DMS114 treated with DMSO at 0.1 percent for 48 hours (cell line): Measurements from ENCODE around the gene FITM2.
"Not testable (repeated sequence)": the region's sequence is repeated elsewhere in the genome, so short reads cannot be mapped to it uniquely, and the experiment has no call there.

Experiments used
- DNase-seq: peaks from one replicate; lab custom pipeline; 2025; ENCODE audit not compliant: unreplicated experiment; lab: John Stamatoyannopoulos, UW

FITM2 gene

GRCh38 chr20:44334306-44334705 is 23.3 kb upstream of the FITM2 start:
- DNase-seq, result no peak

GRCh38 chr20:44331201-44331600 is 20.2 kb upstream of the FITM2 start:
- no peak for DNase-seq

- no peak for DNase-seq
Observed at GRCh38 chr20:44328428-44328827, 17.4 kb upstream of the FITM2 start.

GRCh38 chr20:44327748-44328147 is 16.7 kb upstream of the FITM2 start:
- not testable (repeated sequence) for DNase-seq

GRCh38 chr20:44326391-44327159 is 15.6 kb upstream of the FITM2 start:
- no peak for DNase-seq

- no peak for DNase-seq
Observed at GRCh38 chr20:44324343-44324742, 13.3 kb upstream of the FITM2 start.

- no peak for DNase-seq
Observed at GRCh38 chr20:44319839-44320422, 8.9 kb upstream of the FITM2 start.

- no peak for DNase-seq
Observed at GRCh38 chr20:44314870-44315269, 3.9 kb upstream of the FITM2 start.

- no peak for DNase-seq
Observed at GRCh38 chr20:44309763-44310663, 989 bp downstream of the FITM2 start.

- no peak for DNase-seq
Observed at GRCh38 chr20:44306927-44307326, 4.1 kb downstream of the FITM2 start.

- no peak for DNase-seq
Observed at GRCh38 chr20:44304383-44304782, 6.6 kb downstream of the FITM2 start.

GRCh38 chr20:44302736-44303135 is 8.3 kb downstream of the FITM2 start:
- DNase-seq, result no peak

GRCh38 chr20:44302026-44302669 is 8.9 kb downstream of the FITM2 start:
- DNase-seq, result no peak

GRCh38 chr20:44301285-44301684 is 9.7 kb downstream of the FITM2 start:
- DNase-seq, result no peak

GRCh38 chr20:44299011-44299535 is 11.9 kb downstream of the FITM2 start:
- not testable (repeated sequence) for DNase-seq

- DNase-seq, result no peak
Observed at GRCh38 chr20:44297721-44298120, 13.3 kb downstream of the FITM2 start.

- DNase-seq, result no peak
Observed at GRCh38 chr20:44296011-44296410, 15.0 kb downstream of the FITM2 start.

- DNase-seq, result no peak
Observed at GRCh38 chr20:44291754-44292153, 19.2 kb downstream of the FITM2 start.

- DNase-seq, result no peak
Observed at GRCh38 chr20:44288252-44288651, 22.8 kb downstream of the FITM2 start.

GRCh38 chr20:44287272-44288097 is 23.5 kb downstream of the FITM2 start:
- DNase-seq, result no peak
